GM12872 (cell line): ENCODE results near the gene SIGLEC15.

Experiments used
- CTCF ChIP-seq: IDR thresholded peaks from 3 replicates; pipeline ENCODE4 v1.5.1; 2011; ENCODE audit warnings: low read depth, mild to moderate bottlenecking, low read length, moderate library complexity; ENCODE audit not compliant: insufficient read depth

SIGLEC15 gene

GRCh38 chr18:45851161-45851925, 25.9 kb downstream of the SIGLEC15 start:
- TF ChIP-seq CTCF, result no peak

- TF ChIP-seq CTCF, result no peak
These were observed 27.2 kb downstream of the SIGLEC15 start for GRCh38 chr18:45852631-45853030.

GRCh38 chr18:45854036-45854586, 28.6 kb downstream of the SIGLEC15 start:
- no peak for TF ChIP-seq CTCF

- TF ChIP-seq CTCF, result no peak
These were observed 31.1 kb downstream of the SIGLEC15 start for GRCh38 chr18:45856531-45856930.

GRCh38 chr18:45859334-45859733, 33.9 kb downstream of the SIGLEC15 start:
- TF ChIP-seq CTCF, result no peak

- TF ChIP-seq CTCF, result no peak
These were observed 35.0 kb downstream of the SIGLEC15 start for GRCh38 chr18:45860492-45860891.

- TF ChIP-seq CTCF, result no peak
These were observed 35.5 kb downstream of the SIGLEC15 start for GRCh38 chr18:45860971-45861370.
